Effector memory CD4-positive, alpha-beta T cell (primary cell): Measurements from ENCODE around the gene C14orf119.

Source experiments
- DNase-seq, 3 donors: peaks; one replicate each; pipeline ENCODE4 v3.0.0-alpha.2; 2020
- H3K27ac ChIP-seq: 2 replicates; pipeline ENCODE4 v1.7.0; 2013; ENCODE audit warnings: mild to moderate bottlenecking, low read length, moderate library complexity; ENCODE audit not compliant: insufficient read depth, poor library complexity, severe bottlenecking
- H3K27me3 ChIP-seq: replicated peaks from 2 replicates; pipeline ENCODE4 v1.7.0; 2013; ENCODE audit warnings: mild to moderate bottlenecking, low read length; ENCODE audit not compliant: insufficient read depth, control insufficient read depth, poor library complexity, severe bottlenecking
- H3K36me3 ChIP-seq: 2 replicates; pipeline ENCODE4 v1.7.0; 2013; ENCODE audit warnings: mild to moderate bottlenecking, low read length, moderate library complexity; ENCODE audit not compliant: control insufficient read depth, insufficient read depth
- H3K4me1 ChIP-seq: 2 replicates; pipeline ENCODE4 v1.7.0; 2013; ENCODE audit warnings: low read length, mild to moderate bottlenecking; ENCODE audit not compliant: control insufficient read depth, insufficient read depth, poor library complexity, severe bottlenecking
- H3K4me3 ChIP-seq: 2 replicates; pipeline ENCODE4 v1.7.0; 2013; ENCODE audit warnings: low read length, low read depth, mild to moderate bottlenecking; ENCODE audit not compliant: insufficient read depth, poor library complexity, severe bottlenecking
- H3K9me3 ChIP-seq: 2 replicates; pipeline ENCODE4 v1.7.0; 2013; ENCODE audit warnings: mild to moderate bottlenecking, low read length, moderate library complexity; ENCODE audit not compliant: control insufficient read depth

C14orf119 gene

GRCh38 chr14:23148591-23149249 lies 53.4 kb downstream of the C14orf119 start:
- H3K27me3 ChIP-seq = no peaks in the 10 kb centered on the region
- H3K4me1 ChIP-seq = peaks cover 3% of the 10 kb centered on the region
- no peak overlapping the region for H3K4me3 ChIP-seq
- DNase-seq = no peak
- no peaks in the 10 kb centered on the region for H3K36me3 ChIP-seq
- no peaks in the 10 kb centered on the region for H3K9me3 ChIP-seq
- H3K27ac ChIP-seq = no peak overlapping the region

GRCh38 chr14:23149745-23150144 lies 54.4 kb downstream of the C14orf119 start:
- H3K27me3 ChIP-seq = no peaks in the 10 kb centered on the region
- peaks cover 11% of the 10 kb centered on the region for H3K4me1 ChIP-seq
- no peak overlapping the region for H3K27ac ChIP-seq
- H3K9me3 ChIP-seq = no peaks in the 10 kb centered on the region
- H3K4me3 ChIP-seq = no peak overlapping the region
- no peaks in the 10 kb centered on the region for H3K36me3 ChIP-seq
- DNase-seq = no peak
